ENCODE data around the gene PPARD.

DNA sequence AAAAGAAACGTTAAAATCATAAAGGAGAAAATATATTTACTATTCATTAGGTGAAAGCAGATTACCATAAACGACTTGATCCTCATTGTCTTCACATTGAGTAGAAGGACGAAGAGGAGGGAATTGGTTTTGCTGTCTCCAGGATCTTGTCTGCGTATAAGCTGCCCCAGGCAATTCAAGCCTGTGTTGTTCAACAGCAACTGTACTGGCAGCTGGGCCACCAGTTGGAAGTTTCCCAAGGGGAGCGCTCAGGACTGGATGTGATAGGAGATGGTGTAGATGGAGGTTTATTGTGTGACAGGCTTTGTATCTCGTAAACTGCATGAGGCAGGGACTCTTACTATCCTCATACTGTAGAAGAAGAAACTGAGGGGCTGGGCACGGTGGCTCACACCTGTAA, 105.8 kb downstream of the PPARD start:
- TF ChIP-seq, protein P1, sequence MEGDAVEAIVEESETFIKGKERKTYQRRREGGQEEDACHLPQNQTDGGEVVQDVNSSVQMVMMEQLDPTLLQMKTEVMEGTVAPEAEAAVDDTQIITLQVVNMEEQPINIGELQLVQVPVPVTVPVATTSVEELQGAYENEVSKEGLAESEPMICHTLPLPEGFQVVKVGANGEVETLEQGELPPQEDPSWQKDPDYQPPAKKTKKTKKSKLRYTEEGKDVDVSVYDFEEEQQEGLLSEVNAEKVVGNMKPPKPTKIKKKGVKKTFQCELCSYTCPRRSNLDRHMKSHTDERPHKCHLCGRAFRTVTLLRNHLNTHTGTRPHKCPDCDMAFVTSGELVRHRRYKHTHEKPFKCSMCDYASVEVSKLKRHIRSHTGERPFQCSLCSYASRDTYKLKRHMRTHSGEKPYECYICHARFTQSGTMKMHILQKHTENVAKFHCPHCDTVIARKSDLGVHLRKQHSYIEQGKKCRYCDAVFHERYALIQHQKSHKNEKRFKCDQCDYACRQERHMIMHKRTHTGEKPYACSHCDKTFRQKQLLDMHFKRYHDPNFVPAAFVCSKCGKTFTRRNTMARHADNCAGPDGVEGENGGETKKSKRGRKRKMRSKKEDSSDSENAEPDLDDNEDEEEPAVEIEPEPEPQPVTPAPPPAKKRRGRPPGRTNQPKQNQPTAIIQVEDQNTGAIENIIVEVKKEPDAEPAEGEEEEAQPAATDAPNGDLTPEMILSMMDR (IDR thresholded peaks at IDR 0.05), result no peak
- no peak for TF ChIP-seq POLR2AphosphoS5 (IDR thresholded peaks at IDR 0.05)
